GM18951 (cell line): ENCODE data around the gene PTRH1.

Source experiments
- POLR2A ChIP-seq: IDR thresholded peaks from 4 replicates; pipeline ENCODE4 v1.6.1; 2011; ENCODE audit warnings: mild to moderate bottlenecking; ENCODE audit not compliant: insufficient read length, insufficient read depth; ENCODE audit errors: extremely low read depth
- in situ Hi-C: fragments of 300-500 bp; cut with MboI; formaldehyde crosslinking; loops from one replicate; pipeline ENCODE4 v1.12.0; 2022; ENCODE audit warnings: low sequenced_read_pairs, mixed read lengths, inconsistent platforms; ENCODE audit not compliant: unreplicated experiment

The PTRH1 gene

DNA sequence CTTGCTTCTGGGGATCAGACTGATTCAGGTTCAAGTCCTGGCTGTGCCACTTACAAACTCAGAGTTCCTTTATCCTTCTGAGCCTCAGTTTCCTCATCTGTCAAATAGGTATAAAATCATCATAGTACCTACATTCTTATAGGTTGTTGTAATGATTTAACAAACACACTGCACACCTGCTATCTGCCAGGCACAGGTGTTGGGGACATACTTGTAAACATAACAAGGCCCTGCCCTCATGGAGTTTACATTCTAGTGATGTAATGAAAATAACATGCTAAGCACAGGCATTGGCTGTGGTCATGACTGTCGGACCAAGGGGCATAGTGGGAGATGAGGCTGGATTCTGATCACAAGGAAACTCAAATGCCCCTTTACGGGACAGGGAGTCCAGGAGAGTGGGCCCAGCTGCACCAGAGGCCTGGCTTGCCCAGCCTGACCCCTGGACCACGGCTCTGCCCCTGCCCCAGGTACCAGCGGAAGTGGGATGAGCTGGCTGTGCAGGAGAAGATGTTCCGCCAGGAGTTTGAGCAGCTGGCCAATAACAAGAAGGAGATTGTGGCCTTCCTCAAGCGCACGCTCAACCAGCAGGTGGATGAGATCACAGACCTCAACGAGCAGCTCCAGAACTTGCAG is 6.4 kb downstream of the PTRH1 start:
- in situ Hi-C loops: no loop called here
- no peak for TF ChIP-seq POLR2A

DNA sequence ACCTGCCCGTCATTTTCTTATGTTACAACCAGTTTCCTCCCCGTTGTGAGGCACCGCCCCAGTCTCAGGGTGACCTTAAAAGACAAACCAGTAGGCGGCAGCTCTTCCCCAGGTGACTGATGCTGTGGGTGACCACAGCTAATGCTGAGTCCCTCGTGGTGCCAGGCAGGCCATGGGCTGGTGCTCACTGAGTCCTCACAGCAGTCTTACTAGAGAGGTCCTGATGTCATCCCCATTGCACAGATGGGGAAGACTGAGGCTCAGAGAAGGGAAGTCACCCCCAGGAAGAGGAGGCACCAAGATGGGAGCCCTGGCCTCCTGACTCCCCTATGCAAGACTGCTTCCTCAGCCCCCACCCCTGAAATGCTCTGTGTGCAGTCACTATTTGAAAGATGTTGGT is 7.7 kb downstream of the PTRH1 start:
- in situ Hi-C loops: no loop called here
- no peak for TF ChIP-seq POLR2A

GRCh38 chr9:127706836-127707241 is 8.6 kb downstream of the PTRH1 start, which contains the start of gene CFAP157:
Gene CFAP157 (plus strand): TSS chr9:127706988. CDS start chr9:127707032, 44 bp downstream.
- in situ Hi-C loops: no loop called here
- no peak for TF ChIP-seq POLR2A

DNA sequence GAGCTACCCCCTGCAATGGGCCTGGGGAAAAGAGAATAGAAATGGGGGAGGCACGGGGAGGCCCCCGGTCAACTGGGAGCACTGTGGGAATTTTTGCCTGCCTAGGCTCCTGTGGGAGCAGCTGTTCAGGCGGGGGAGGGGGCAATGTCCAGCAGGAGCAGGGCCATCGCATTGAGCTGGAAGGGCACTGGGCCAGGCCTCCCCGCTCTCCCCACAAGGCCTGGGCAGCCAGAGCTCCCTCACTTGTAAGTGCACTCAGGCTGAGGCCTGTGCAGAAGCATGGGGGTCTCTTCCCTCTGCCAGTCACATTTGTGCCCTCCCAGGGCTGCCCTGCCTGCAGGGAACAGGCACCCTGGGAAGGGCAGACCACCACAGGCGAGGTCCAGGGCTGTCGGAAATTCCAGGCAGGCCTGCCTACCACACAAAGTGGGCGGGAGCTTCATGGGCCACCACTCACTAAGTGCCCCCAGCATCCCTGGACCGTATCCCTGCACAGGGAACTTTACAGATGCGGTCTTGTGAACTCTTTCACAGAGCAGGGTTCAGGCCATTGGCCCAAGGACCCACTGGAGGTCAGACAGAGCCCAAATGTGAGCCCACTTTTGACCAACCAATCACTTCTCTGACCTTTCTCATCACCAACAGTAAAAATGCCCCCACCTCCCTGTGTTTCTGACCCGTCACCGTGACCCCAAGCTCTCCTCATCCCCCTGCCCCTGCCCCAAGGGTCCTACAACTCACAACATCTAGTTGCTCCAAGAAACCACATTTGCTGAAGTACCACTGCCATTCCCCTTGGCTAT is 9.7 kb downstream of the PTRH1 start:
- TF ChIP-seq POLR2A: no peak
- in situ Hi-C loops: no loop called here

- in situ Hi-C loops: no loop called here
- no peak for TF ChIP-seq POLR2A
Measured at GRCh38 chr9:127703289-127703946, 12.0 kb downstream of the PTRH1 start.

DNA sequence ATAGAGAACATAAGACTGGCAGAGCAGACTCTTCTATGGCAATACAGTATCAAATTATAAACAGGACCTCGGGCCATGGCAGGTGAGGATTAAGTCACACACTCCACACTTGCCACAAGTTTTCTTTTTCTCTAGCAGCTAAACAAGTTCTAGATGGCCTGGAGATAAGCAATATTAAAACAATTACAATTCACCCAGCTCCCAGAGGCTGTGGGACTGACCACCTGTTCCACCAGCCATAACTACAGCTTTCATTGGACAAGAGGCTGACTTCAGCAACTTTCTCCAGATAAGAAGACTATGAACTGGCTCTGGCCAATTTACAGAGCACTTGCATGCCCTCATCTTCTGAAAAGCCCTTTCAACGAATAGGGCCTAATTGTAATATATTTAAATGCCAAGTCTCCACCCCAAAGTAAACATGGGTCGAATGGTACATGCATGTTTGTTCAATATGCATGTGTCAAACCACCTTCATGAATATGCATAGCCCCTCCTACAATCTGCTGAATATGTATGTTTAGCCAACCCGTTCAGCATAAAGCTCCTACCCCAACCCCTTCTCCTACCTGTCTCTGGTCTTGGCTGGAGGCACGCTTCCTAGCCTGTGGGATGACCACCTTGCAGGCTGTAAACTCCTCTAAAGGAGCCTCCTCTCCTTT is 14.7 kb downstream of the PTRH1 start:
- no peak for TF ChIP-seq POLR2A
- in situ Hi-C loops: no loop called here

GRCh38 chr9:127700140-127700539 is 15.3 kb downstream of the PTRH1 start:
- in situ Hi-C loops: no loop called here
- no peak for TF ChIP-seq POLR2A

- in situ Hi-C loops: no loop called here
Measured at GRCh38 chr9:127698985-127699670, 16.3 kb downstream of the PTRH1 start.

GRCh38 chr9:127698386-127698785 is 17.1 kb downstream of the PTRH1 start:
- no peak for TF ChIP-seq POLR2A
- in situ Hi-C loops: no loop called here

More at GRCh38 chr9:127698985-127699670, 16.3 kb downstream of the PTRH1 start:
- peak; percentile 33 for TF ChIP-seq POLR2A

DNA sequence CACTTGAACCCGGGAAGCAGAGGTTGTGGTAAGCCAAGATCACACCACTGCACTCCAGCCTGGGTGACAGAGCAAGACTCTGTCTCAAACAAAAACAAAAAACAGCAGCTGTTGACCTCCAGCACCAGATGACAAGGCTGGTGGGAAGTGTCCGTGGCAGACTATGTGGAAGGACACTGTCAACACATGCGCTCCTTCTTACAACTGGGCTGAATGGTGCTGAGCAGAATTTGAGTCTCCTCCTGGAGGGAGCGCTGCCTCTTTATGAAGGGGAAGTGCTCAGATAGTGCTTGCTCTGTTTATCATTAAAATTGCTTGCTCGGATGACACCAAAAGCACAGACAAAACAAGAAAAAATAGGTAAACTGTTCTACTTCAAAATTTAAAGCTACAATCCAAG is 17.9 kb downstream of the PTRH1 start:
- TF ChIP-seq POLR2A: no peak
- in situ Hi-C loops: no loop called here

DNA sequence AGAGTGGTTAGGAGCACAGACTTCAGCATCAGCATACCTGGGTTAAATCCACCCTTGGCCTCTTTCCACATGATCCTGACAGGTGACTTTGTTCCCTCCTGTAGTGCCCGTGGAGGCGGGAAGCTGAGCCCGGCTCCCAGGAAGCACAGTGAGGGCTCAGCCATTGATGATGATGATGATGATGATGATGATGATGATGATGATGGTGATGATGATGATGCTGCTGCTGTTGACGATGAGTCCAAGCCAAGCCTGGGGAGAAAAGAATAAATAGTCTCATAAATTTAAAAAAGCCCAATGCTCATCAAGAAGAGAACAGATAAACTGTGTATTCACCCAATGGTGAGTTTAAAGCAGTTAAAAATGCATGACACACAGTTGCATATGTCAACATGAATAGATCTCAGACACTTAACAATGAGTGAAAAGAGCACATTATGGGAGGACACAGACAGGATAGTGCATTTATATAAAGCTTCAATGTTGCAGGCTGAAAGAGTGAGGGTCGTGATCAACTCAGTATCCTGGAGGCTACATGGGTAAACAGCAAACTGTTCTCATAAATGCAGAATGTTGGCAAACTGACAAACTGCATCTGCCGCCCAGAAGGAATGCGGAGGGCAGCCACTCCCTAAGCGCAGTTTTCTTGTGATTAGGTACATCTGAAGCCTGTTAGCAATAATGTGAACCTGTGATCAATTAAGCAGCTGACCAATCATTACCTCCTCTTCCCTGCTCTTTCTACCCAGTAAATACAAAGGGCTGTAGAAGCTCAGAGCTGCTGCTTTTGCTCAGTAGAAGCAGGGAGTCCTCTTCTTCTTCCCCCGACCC is 20.4 kb downstream of the PTRH1 start:
- TF ChIP-seq POLR2A: no peak
- in situ Hi-C loops: no loop called here

DNA sequence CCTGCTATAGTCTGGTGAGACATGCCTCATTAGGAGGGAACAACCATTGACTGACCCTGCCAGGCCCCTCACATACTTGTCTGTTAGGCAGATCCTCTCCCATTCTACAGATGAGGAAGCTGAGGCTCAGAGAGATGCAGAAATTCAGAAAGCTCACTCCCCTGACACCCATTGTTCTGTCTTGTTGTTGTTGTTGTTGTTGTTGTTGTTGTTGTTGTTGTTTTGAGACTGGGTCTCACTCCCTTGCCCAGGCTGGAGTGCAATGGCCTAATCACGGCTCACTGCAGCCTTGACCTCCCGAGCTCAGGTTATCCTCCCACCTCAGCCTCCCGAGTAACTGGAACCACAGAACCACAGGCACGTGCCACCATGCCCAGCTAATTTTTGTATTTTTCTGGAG is 21.8 kb downstream of the PTRH1 start:
- in situ Hi-C loops: no loop called here
- TF ChIP-seq POLR2A: no peak
